AG04449 (cell line): ENCODE measurements around the gene EXOC2.

Source experiments
- CTCF ChIA-PET: fragments of 350-600 bp; formaldehyde crosslinking; extraction: SDS; loops from one replicate; lab custom pipeline; 2021; ENCODE audit warnings: antibody characterized with exemption; lab: Yijun Ruan, JAX
- POLR2A ChIA-PET: fragments of 400-600, 350-600 bp; formaldehyde crosslinking; extraction: SDS; loops from one replicate; lab custom pipeline; 2020; ENCODE audit warnings: antibody characterized with exemption, inconsistent platforms; lab: Yijun Ruan, JAX
- DNase-seq: peaks from one replicate; pipeline ENCODE4 v3.0.0-alpha.2; 2010; ENCODE audit warnings: low read depth, low spot score
- H3K4me3 ChIP-seq: 2 replicates; pipeline ENCODE4 v1.5.1; 2011; ENCODE audit warnings: low read depth, mild to moderate bottlenecking, control low read depth, low read length
- TF ChIP-seq, protein P1 (sequence below): IDR thresholded peaks from one replicate; pipeline ENCODE4 v1.5.1; 2011; ENCODE audit warnings: mild to moderate bottlenecking, moderate library complexity, low read length, control low read depth, inconsistent platforms; ENCODE audit not compliant: insufficient read depth; ENCODE audit errors: missing control alignments

Gene EXOC2, protein sequence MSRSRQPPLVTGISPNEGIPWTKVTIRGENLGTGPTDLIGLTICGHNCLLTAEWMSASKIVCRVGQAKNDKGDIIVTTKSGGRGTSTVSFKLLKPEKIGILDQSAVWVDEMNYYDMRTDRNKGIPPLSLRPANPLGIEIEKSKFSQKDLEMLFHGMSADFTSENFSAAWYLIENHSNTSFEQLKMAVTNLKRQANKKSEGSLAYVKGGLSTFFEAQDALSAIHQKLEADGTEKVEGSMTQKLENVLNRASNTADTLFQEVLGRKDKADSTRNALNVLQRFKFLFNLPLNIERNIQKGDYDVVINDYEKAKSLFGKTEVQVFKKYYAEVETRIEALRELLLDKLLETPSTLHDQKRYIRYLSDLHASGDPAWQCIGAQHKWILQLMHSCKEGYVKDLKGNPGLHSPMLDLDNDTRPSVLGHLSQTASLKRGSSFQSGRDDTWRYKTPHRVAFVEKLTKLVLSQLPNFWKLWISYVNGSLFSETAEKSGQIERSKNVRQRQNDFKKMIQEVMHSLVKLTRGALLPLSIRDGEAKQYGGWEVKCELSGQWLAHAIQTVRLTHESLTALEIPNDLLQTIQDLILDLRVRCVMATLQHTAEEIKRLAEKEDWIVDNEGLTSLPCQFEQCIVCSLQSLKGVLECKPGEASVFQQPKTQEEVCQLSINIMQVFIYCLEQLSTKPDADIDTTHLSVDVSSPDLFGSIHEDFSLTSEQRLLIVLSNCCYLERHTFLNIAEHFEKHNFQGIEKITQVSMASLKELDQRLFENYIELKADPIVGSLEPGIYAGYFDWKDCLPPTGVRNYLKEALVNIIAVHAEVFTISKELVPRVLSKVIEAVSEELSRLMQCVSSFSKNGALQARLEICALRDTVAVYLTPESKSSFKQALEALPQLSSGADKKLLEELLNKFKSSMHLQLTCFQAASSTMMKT

DNA sequence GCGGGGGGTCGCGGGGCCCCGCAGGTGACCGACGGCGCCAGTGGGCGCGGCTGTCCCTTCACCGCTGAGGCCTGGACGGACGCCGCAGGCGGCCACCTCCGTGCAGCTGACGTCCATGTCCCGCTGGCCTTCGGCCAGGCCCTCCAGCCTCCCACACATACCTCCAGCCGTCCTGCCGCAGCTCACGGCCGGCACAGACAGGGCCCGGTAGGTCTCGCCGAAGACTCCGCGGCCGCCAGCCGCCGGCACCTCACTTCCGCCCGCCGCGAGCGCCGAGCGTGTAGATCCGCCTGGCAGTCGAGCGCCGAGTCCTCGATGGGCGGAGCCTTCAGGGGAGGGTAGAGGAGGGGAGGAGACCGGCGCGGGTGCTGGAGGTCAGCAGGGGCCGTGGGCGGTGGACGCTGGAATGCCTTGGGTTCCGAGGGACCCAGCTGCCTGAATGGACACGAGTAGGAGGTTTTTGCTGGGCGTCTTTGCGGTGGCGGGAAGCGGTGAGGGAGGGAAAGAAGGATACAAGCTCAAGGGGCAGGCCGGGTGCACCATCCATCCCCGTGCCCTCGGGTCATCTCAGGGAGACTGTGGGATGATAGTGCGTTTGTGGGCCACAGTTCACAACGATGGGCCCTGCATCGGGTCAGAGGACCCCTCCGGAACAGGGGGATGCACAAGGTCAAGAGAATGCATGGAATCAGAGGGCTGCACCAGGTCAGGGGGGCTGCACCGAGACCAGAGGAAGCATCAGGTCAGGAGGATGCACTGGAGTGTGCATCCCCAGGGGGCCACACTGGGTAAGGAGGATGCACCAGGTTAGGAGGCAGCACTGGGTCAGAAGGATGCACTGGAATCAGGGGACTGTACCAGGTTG is at the start of gene EXOC2:
EXOC2 (minus strand) TSS at position 282 of the 865 bp plus-strand sequence. CDS start 55,321 bp downstream, outside the sequence.
- no peak for DNase-seq
- CTCF ChIA-PET: interaction anchor here (0.7 to 1.8 kb wide), 3 partner anchors 10 to 71 kb away, joined by 3 to 5 read pairs (median 5); no protein-coding TSS in a partner anchor

DNA sequence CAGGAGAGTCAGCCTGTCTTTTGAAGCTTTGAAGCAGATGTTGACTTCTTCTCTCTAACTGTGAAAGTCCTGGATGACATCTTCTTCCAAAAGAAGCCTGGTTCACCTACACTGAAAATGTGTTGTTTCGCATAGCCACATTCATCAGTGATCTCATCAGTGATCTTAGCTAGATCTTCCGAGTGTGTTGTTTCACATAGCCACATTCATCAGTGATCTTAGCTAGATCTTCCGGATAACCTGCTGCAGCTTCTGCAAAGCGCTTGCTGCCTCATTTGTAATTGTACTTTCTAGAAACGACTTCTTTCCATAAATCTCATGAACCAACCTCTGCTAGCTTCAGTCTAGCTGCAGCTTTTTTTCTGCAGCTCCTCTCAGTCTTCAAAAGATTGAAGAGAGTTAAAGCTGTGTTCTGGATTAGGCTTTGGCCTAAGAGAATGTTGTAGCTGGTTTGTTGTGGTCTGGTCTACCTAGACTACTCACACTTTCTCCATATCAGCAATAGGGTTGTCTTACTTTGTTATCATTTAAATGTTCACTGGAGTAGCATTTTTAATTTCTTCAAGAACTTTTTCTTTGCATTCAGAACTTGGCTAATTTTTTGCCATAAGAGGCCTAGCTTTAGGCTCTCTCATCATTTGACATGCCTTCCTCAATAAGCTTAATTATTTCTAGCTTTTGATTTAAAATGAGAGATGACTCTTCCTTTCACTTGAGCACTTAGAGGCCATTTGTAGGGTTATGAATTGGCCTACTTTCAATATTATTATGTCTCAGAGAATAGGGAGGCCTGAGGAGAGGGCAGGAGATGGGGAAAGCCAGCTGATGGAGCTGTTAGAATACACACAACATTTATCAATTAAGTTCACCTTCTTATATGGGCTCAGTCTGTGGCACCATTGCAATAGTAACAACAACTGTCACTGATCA is 48.7 kb upstream of the EXOC2 start:
- TF ChIP-seq, protein P1, sequence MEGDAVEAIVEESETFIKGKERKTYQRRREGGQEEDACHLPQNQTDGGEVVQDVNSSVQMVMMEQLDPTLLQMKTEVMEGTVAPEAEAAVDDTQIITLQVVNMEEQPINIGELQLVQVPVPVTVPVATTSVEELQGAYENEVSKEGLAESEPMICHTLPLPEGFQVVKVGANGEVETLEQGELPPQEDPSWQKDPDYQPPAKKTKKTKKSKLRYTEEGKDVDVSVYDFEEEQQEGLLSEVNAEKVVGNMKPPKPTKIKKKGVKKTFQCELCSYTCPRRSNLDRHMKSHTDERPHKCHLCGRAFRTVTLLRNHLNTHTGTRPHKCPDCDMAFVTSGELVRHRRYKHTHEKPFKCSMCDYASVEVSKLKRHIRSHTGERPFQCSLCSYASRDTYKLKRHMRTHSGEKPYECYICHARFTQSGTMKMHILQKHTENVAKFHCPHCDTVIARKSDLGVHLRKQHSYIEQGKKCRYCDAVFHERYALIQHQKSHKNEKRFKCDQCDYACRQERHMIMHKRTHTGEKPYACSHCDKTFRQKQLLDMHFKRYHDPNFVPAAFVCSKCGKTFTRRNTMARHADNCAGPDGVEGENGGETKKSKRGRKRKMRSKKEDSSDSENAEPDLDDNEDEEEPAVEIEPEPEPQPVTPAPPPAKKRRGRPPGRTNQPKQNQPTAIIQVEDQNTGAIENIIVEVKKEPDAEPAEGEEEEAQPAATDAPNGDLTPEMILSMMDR: no peak
- H3K4me3 ChIP-seq: no peak overlapping the region
- CTCF ChIA-PET: interaction anchor here (0.6 to 1.1 kb wide), 3 partner anchors 19 to 695 kb away, joined by 3 to 4 read pairs (median 3); no protein-coding TSS in a partner anchor
- POLR2A ChIA-PET: no interaction called here
- no peak for DNase-seq

More for the DNA sequence above, at the start of gene EXOC2:
- TF ChIP-seq, protein P1: no peak
- POLR2A ChIA-PET: interaction anchor here (0.6 kb wide), 1 partner anchor 14 kb away, joined by 3 read pairs; no protein-coding TSS in a partner anchor
- peak within 1 kb of the TSS; percentile 98 for H3K4me3 ChIP-seq

DNA sequence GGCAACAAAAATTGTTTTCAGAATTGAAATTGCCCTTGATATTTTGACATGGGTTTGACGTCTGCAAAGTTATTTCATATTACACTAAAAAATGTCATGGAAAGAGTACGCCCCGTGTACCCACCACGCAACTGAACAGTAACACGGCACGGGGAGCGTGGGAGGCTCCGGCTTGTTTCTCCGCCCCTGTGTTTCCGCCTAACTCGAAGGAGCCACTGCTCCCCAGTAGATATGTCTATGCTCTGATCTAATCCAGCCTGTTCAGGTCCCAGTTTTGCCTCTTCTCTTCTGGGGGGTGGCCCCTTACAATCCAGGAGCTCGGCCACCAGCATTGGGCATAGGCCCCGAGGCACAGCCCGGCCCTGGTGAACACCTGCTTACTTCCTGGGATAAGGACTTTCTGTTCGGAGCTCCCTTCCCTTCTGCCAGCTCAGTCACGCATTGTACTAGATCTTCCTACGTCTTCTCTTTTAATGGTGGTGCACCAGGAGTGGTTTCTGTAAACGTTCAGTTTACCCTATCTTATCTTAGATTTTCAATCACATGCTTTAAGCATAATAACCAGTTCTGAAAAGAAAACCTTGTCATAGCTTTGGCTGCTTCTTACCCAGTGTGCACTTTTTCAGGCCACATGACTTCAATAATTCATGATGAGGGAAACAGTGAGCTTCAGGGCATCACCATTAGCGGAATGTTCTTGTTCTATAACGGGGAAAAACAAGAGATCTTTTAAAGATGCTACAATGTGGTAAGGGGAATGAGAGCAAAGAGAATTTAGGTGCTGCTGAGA is 43.9 kb upstream of the EXOC2 start:
- DNase-seq: no peak
- no peak overlapping the region for H3K4me3 ChIP-seq
- TF ChIP-seq, protein P1: no peak
- ChIA-PET CTCF (interaction anchor here (1.0 kb wide), 2 partner anchors 15 to 143 kb away, joined by 5 to 6 read pairs; no protein-coding TSS in a partner anchor), POLR2A (no interaction called here)

DNA sequence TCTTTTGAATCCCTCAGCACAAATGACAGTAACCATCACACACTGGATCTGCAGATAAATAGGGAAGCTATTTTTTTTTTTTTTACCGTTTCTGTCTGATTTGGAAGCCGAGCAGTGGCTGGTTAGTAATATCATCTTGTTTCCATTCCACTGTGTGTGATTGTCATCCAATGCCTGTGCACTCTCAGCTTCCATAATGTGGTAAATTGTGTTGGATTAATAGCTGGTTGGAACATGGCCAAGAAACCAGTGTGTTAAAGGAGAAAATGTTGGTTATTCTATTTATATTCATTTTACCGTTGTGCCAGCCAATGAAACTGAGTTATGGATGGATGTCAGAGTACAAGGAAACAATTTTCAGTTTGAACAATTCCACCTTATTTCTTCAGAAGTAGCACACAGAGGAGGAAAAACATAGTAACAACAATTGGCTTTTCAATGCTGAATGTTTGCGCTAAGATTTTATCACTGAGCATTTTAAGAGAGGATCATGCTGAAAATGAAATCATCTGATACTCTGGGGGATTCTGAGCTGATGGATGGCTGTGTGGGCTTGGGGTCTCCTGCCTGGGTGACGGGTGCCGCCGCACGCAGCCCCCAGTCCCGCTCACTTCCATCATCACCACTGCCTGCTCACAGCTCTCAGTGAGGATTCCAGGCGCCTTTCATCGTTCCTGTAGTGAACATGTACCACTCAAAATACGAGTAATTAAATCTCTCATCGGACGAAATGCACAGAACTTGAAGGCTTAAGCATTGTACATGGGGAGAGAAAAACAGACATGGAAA is 40.7 kb upstream of the EXOC2 start:
- CTCF ChIA-PET: interaction anchor here (1.0 to 3.9 kb wide), 4 partner anchors 12 to 703 kb away, joined by 3 to 16 read pairs (median 4); no protein-coding TSS in a partner anchor

More for the DNA sequence above, 40.7 kb upstream of the EXOC2 start:
- DNase-seq: no peak
- POLR2A ChIA-PET: no interaction called here
- H3K4me3 ChIP-seq: no peak overlapping the region
- TF ChIP-seq, protein P1: no peak
